Astrocyte of the hippocampus (primary cell): Measurements from ENCODE around the gene HDAC4.
A peak's percentile ranks its signal among the peaks of the same experiment; 100 is the strongest.

Experiments used
- DNase-seq: peaks from one replicate; pipeline ENCODE4 v3.0.0; 2011; ENCODE audit warnings: low read depth, low spot score

Gene HDAC4

DNA sequence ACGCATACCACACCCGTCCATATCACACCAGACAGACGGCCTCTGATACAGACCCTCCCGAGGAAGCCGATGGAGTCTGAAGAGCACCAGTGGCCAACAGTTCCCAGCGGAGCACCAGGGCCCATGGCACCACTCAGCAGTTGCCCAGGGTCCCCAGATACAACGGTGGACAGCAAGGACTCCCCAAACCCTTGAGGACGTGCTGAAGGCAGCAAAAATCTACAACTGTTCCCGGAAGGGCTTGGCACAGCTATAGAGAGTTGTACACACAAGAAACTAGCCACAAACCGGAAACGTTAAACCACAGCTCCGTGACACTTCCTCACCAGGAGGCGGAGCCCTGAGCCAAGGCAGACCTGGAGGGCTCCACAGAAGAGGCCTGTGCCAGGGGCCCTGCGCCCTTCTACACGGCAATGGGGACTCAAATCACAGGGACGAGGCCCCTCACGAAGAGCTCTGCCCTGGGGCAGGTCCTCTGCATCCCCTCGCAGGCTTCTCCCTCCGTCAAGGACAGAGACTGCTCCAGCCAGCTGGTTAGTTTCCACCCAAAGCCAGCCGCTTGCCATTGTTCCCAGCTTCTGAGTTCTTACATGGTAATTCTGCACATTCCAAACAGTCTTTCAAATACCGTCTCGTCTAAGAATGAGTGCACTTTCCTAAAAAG, 133.4 kb downstream of the HDAC4 start:
- DNase-seq, result peak; percentile 90

DNA sequence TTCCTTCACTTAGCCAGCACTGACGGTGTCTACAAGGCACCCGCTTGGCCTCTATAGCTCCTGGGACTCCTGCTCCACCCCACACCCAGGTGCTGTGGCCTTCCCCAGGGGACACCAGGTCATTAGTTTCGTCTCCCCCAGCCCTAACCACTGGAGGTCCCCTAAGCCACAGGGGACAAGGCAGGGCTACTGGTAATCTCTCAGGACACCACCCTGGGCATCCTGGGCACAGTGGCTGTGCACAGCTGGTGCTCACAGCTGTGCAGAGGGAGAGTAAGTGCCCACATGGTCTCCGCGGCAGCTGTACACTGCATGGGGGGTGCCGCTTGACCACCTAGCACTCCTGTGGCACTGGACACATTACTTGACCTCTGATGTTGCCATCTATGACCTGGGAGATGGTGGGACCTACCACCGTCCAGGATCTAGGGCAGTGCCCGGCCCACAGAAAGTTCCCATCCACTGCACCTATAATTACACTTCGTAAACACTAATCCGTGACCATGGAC, 134.0 kb downstream of the HDAC4 start:
- no peak for DNase-seq

GRCh38 chr2:239266434-239266766, 134.4 kb downstream of the HDAC4 start:
- no peak for DNase-seq

DNA sequence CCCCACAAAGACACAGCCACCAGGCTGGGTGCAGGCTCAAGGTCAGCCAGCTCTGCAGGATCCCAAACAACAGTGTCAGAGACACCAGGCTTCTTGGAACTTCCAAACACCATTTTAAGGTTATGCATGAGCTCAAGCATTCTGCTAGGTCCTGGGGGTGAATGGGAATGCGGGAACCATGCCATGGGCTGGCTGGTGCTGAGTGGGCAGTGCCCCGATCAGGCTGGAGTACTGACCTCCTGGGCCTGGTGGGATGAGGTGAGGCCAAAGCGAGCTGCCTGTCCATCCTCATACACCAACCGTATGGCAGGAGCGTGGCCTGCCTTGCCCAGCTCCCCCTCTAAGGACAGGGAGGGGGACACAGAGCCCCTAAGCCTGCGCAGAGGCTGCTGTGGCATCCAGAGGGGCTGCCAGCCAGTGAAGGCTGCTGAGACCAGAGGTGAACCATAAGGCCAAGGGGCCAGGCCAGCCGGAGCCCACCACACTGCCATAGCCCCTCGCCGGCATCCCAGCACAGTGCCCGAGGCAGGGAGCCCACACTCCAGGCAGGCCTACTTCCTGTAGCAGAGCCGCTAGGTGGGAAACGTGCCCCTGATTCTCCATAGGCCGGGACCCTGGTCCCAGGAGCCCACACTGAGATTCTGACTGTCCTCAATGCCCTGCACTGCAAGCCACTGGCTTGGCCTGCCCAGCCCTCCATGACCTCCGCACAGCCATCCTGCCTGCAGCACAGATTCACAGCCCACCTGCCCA, 135.0 kb downstream of the HDAC4 start:
- no peak for DNase-seq

DNA sequence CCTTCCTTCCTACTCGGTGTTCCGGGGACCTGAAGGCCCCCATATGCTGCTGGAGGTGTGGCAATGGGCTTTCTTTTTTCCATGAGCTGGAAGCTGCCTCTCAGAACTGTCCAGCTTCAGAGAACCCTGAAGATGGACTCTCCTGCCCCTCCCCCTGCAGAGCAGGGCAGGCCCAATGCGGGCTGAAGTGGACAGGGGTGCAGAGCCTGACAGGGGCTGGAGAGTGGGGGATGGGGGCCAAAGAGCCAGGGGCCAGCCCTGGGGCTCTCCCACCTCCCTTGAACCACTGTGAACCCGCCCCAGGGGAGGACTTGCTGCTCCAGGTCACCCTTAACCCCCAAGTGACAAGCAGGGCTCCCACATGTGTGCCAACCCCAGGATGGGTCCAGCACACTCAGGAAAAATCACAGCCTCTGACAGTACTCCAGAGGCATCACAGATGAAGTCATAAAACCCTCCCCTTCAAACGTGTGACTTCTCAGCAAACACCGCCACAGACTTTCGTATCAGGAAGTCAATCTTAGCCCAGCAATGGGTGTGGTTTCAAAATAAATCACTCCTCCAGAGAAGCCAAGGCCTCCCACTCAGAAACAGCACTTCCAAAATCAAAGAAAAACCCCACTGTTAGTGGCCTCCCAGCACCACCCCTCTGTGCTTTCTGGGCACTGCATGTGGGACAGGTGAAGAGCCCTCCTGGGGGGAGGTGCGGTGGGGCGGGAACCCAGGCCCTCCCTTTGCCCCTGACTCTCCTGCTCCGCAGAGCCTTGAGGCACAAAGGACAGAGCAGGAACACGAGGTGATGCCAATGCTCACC, 135.8 kb downstream of the HDAC4 start:
- DNase-seq, result peak; percentile 62

- DNase-seq, result no peak
Measured at GRCh38 chr2:239264492-239264837, 136.4 kb downstream of the HDAC4 start.

GRCh38 chr2:239263669-239264491, 136.9 kb downstream of the HDAC4 start:
- DNase-seq, result no peak

DNA sequence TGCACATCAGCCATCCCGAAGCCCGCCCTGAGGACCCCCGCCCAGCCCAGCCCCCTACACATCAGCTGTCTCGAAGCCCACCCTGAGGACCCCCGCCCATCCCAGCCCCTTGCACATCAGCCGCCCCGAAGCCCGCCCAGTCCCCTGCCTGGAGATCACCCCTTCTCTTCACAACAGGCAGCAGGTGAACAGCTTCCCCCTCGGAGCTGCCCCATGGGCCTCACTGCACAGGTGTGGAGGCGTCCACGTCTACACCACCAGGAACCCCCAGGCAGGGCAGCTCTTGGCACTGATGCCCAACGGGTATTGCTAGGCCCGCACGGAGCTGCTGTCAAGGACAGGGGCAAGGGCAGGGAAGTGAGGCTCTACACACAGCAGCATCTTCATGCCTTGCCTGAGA, 137.6 kb downstream of the HDAC4 start:
- DNase-seq, result no peak

GRCh38 chr2:239262484-239263230, 138.2 kb downstream of the HDAC4 start:
- DNase-seq, result no peak

- no peak for DNase-seq
Measured at GRCh38 chr2:239261796-239262483, 138.9 kb downstream of the HDAC4 start.

DNA sequence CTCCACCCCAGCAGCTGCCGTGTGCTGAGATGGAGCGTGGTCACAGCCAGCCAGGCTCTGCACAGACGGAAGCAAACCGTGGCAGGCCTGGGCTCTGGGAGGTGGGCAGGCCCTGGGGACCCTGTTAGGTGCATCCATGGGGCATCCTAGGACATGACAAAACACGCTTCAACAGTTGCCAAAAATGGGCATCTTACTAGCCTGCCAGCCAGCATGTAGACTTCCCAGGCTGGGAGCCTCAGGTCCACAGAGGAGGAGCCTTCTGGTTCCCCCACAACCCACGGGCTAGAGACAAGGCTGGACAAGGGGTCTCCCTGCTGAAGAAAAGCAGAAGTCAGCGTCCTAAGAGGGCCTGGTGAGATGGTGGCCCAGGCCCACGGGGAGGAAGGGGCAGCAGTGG, 139.5 kb downstream of the HDAC4 start:
- DNase-seq, result no peak

DNA sequence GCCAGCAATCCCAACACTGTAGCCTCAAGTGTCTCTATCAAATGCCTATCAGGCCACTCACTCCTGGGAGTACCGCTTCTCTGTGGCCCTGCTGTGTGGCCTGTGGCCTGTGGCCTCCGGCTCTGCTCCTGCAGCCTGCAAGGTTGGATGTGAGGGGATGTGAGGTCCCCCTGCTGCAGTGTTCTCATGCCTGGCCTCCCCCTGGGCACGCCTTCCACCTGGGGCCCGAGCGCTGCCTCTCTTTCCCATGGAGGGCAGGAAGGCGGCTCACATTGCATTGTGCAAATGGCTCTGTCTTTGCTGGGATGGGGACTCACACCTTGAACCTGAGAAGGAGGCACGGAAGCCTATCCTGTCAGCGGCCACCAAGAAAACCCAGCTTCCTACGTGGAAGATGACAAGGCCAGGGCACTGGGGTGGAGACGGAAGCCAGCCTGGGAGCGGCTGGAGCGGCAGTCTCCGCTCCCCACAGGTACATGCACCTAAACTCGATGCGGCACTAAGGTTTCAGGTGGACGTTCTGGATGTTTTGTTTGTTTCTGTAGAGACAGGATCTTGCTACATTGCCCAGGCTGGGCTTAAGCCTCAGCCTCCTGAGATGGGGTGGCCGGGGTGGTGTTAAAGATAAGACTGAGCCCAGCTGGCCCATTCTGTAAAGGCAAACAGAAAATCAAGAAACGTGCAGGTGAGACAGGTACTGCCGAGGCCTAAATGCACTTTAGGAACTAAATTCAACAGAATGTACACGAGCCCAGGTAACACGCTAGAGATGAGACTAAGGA, 140.1 kb downstream of the HDAC4 start:
- DNase-seq, result no peak

DNA sequence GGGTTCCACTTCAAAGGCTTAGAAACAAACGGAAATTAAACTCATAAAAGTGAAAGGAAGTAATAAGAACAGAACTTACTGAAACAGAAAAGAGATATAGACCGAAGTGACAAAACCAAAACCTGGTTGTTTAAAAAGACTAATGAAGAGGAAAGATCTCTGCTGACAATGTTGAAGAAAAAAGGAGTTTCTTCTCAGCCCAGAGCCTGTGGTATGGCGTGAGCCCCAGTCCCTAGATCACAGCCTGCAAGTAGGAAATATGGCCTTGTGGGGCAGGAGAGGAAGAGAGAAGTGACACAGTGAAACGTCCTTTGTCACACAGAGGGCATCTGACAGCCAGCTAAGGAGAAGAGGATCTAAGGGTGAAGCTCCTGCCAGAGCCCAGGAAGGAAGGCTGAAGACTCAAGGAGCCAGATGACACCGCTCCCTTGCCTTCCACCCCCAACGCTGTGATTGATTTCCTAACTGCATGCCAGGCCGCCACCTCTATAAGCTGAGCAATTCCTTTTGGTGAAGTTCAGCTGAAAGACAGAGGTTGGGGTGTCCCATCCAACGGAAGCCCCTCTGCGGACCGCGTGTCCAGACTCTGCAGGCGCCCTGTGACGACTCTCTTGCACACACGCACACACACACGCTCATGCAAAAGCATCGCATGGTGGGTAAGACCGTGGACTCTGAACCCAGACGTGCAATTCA, 141.1 kb downstream of the HDAC4 start:
- no peak for DNase-seq

GRCh38 chr2:239259173-239259572, 141.6 kb downstream of the HDAC4 start:
- no peak for DNase-seq

- DNase-seq, result no peak
Measured at GRCh38 chr2:239258248-239258647, 142.6 kb downstream of the HDAC4 start.

- DNase-seq, result peak; percentile 87
Measured at GRCh38 chr2:239257511-239257937, 143.3 kb downstream of the HDAC4 start.

GRCh38 chr2:239256350-239256743, 144.5 kb downstream of the HDAC4 start:
- no peak for DNase-seq

GRCh38 chr2:239255628-239256349, 145.0 kb downstream of the HDAC4 start:
- DNase-seq, result no peak
